HTERT RPE-1 (cell line): ENCODE data around the gene SPP1.

Source experiments
- in situ Hi-C: fragments of 300-500 bp; cut with MboI; formaldehyde crosslinking; loops from 4 replicates; pipeline ENCODE4 v1.14.3; 2020; ENCODE audit warnings: low sequenced_read_pairs

The SPP1 gene

GRCh38 chr4:87950936-87951511 lies 24.5 kb upstream of the SPP1 start:
- in situ Hi-C loops: no loop called here

GRCh38 chr4:87953826-87954225 lies 21.7 kb upstream of the SPP1 start:
- in situ Hi-C loops: no loop called here

- in situ Hi-C loops: no loop called here
These were observed 19.0 kb upstream of the SPP1 start for GRCh38 chr4:87956501-87956900.

- in situ Hi-C loops: no loop called here
These were observed 18.5 kb upstream of the SPP1 start for GRCh38 chr4:87957061-87957460.

- in situ Hi-C loops: no loop called here
These were observed 13.5 kb upstream of the SPP1 start for GRCh38 chr4:87961993-87962392.

- in situ Hi-C loops: no loop called here
These were observed 12.9 kb upstream of the SPP1 start for GRCh38 chr4:87962398-87963146.

GRCh38 chr4:87965501-87965975 lies 10.0 kb upstream of the SPP1 start:
- in situ Hi-C loops: no loop called here

GRCh38 chr4:87966095-87966496 lies 9.4 kb upstream of the SPP1 start:
- in situ Hi-C loops: no loop called here

GRCh38 chr4:87967193-87967592 lies 8.3 kb upstream of the SPP1 start:
- in situ Hi-C loops: no loop called here

- in situ Hi-C loops: no loop called here
These were observed 5.4 kb upstream of the SPP1 start for GRCh38 chr4:87970121-87970520.

GRCh38 chr4:87971866-87972265 lies 3.6 kb upstream of the SPP1 start:
- in situ Hi-C loops: no loop called here

GRCh38 chr4:87973283-87974169 lies 2.0 kb upstream of the SPP1 start:
- in situ Hi-C loops: no loop called here

- in situ Hi-C loops: no loop called here
These were observed 555 bp upstream of the SPP1 start for GRCh38 chr4:87974856-87975462.

- in situ Hi-C loops: no loop called here
These were observed 2.2 kb downstream of the SPP1 start for GRCh38 chr4:87977521-87978278.

GRCh38 chr4:87978681-87979080 lies 3.2 kb downstream of the SPP1 start:
- in situ Hi-C loops: no loop called here

GRCh38 chr4:87979810-87980209 lies 4.3 kb downstream of the SPP1 start:
- in situ Hi-C loops: no loop called here

GRCh38 chr4:87981486-87981885 lies 6.0 kb downstream of the SPP1 start:
- in situ Hi-C loops: no loop called here

GRCh38 chr4:87982036-87982435 lies 6.5 kb downstream of the SPP1 start:
- in situ Hi-C loops: no loop called here

- in situ Hi-C loops: no loop called here
These were observed 7.0 kb downstream of the SPP1 start for GRCh38 chr4:87982446-87983010.

- in situ Hi-C loops: no loop called here
These were observed 8.5 kb downstream of the SPP1 start for GRCh38 chr4:87983996-87984395.
